Choroid plexus epithelial cell (primary cell): ENCODE data around the gene INPP4A.

Source experiments
- DNase-seq: peaks from one replicate; pipeline ENCODE4 v3.0.0-alpha.2; 2010; ENCODE audit warnings: low read depth
- H3K4me3 ChIP-seq: 2 replicates; pipeline ENCODE4 v1.5.1; 2011; ENCODE audit warnings: low read depth, mild to moderate bottlenecking, control low read depth, low read length, moderate library complexity
- CTCF ChIP-seq: conservative IDR thresholded peaks from 2 replicates; pipeline ENCODE4 v1.5.1; 2011; ENCODE audit warnings: low read depth, mild to moderate bottlenecking, control low read depth, inconsistent platforms, low read length, moderate library complexity

Gene INPP4A

GRCh38 chr2:98519156-98519555 lies 74.5 kb downstream of the INPP4A start:
- peak; percentile 52 for DNase-seq
- H3K4me3 ChIP-seq, result no peak overlapping the region
- TF ChIP-seq CTCF, result no peak

- TF ChIP-seq CTCF, result no peak
- H3K4me3 ChIP-seq, result no peak overlapping the region
- no peak for DNase-seq
Observed at GRCh38 chr2:98519851-98520250, 75.2 kb downstream of the INPP4A start.

- no peak overlapping the region for H3K4me3 ChIP-seq
- DNase-seq, result no peak
- no peak for TF ChIP-seq CTCF
Observed at GRCh38 chr2:98520806-98521205, 76.1 kb downstream of the INPP4A start.

DNA sequence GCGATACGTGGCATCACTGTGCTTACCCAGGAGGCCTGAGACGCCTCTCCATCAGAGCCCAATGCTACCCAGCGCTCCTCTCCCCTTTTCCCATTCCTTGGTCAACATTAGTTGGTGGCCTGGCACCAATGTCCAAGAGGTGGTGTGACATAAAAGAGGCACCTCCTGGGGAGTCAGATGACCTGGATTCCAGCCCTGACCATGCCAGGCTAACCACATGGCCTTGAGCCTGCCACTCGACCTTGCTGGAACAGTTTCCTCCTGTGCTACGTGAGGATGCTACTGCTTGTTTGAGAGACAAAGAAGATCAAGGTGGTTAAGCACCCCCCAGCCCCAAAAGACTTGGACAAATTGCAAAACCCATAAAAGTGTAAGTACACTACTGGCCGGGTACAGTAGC lies 76.6 kb downstream of the INPP4A start:
- DNase-seq, result no peak
- no peak for TF ChIP-seq CTCF
- no peak overlapping the region for H3K4me3 ChIP-seq

DNA sequence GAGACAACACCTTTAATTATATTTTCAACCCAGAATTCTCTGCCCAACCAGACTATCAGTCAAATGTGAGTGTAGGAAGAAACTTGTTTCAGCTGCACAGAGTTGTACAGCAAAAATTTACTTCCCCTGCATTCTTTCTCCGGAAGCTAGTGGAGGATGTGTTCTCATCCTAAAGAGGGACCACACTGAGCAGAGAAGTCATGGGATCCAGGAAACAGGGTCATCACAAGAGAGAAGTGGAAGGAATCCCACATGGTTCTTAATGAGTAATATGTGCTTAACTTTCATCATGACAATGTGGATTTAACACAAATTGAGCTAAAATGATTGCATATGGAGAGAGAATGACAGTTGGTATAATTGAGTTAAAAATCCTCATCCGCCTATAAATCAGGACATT lies 78.2 kb downstream of the INPP4A start:
- peak; percentile 84 for DNase-seq

DNA sequence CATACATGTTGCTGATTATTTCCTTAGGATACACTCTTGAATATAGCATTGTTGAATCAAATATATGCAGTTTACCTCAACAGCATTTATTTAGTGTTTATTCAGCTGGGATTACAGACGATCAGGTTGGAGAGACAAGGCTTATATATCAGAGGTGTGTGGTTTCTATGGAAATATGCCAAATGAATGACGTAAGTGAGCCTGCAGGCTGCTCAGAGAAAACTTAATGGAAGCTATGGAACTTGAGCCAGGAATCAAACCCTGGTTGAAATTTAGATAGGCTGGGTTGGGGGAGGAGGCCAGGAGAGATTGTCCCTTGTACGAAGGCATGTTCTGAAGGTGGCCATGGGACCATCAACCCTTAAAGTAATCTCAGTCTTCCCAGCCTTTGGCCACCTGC lies 79.5 kb downstream of the INPP4A start:
- TF ChIP-seq CTCF, result no peak
- DNase-seq, result peak; percentile 67

More for the DNA sequence above, 78.2 kb downstream of the INPP4A start:
- no peak for TF ChIP-seq CTCF
- H3K4me3 ChIP-seq, result no peak overlapping the region

DNA sequence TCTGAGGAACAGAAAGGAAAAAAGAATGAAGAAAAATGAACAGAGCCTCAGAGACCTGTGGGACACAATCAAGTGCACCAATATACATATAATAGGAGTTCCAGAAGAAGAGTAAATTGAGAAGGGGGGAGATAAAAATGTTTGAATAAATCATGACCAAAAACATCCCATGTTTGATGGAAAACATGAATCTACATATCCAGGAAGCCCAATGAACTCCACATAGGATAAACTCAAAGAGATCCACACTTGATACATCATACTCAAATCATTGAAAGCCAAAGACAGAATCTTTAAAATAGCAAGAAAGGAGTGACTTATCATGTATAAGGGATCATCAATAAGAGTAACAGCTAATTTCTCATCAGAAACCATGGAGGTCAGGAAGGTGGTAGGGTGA lies 83.7 kb downstream of the INPP4A start:
- TF ChIP-seq CTCF, result no peak
- H3K4me3 ChIP-seq, result no peak overlapping the region
- no peak for DNase-seq

More for the DNA sequence above, 79.5 kb downstream of the INPP4A start:
- no peak overlapping the region for H3K4me3 ChIP-seq
